ENCODE measurements around the gene CDCA4.

The CDCA4 gene

GRCh38 chr14:105058521-105059034 is 37.7 kb upstream of the CDCA4 start:
- Histone ChIP-seq H3K4me3 (ENCODE audit: low read depth, low read length) (no peak overlapping the region), H3K79me2 (no peaks in the 10 kb centered on the region), H2AFZ (no peak overlapping the region), H3K9ac (no peak overlapping the region), H3K4me2 (ENCODE audit: low read length) (no peak overlapping the region), H3K27me3 (ENCODE audit: control insufficient read depth, insufficient read depth, low read length) (no peaks in the 10 kb centered on the region), H3K27ac (no peak overlapping the region), H3K9me3 (ENCODE audit: control insufficient read depth, low read length) (no peaks in the 10 kb centered on the region), H3K4me1 (no peaks in the 10 kb centered on the region), H3K36me3 (ENCODE audit: control insufficient read depth, insufficient read depth, low read length) (no peaks in the 10 kb centered on the region)
- TF ChIP-seq CTCF (IDR thresholded peaks at IDR 0.05): no peak

- Histone ChIP-seq H3K27ac (no peak overlapping the region), H2AFZ (no peak overlapping the region), H3K36me3 (ENCODE audit: control insufficient read depth, insufficient read depth, low read length) (no peaks in the 10 kb centered on the region), H3K9me3 (ENCODE audit: control insufficient read depth, low read length) (no peaks in the 10 kb centered on the region), H3K4me2 (ENCODE audit: low read length) (no peak overlapping the region), H3K4me1 (no peaks in the 10 kb centered on the region), H3K79me2 (no peaks in the 10 kb centered on the region), H3K4me3 (ENCODE audit: low read depth, low read length) (no peak overlapping the region), H3K27me3 (ENCODE audit: control insufficient read depth, insufficient read depth, low read length) (no peaks in the 10 kb centered on the region), H3K9ac (no peak overlapping the region)
- TF ChIP-seq CTCF (IDR thresholded peaks at IDR 0.05): no peak
Measured at GRCh38 chr14:105056303-105056831, 35.5 kb upstream of the CDCA4 start.

GRCh38 chr14:105055736-105056302 is 34.9 kb upstream of the CDCA4 start:
- Histone ChIP-seq H3K4me3 (ENCODE audit: low read depth, low read length) (no peak overlapping the region), H3K36me3 (ENCODE audit: control insufficient read depth, insufficient read depth, low read length) (no peaks in the 10 kb centered on the region), H3K27ac (no peak overlapping the region), H2AFZ (no peak overlapping the region), H3K79me2 (no peaks in the 10 kb centered on the region), H3K4me2 (ENCODE audit: low read length) (no peak overlapping the region), H3K27me3 (ENCODE audit: control insufficient read depth, insufficient read depth, low read length) (no peaks in the 10 kb centered on the region), H3K4me1 (no peaks in the 10 kb centered on the region), H3K9me3 (ENCODE audit: control insufficient read depth, low read length) (no peaks in the 10 kb centered on the region), H3K9ac (no peak overlapping the region)
- no peak for TF ChIP-seq CTCF (IDR thresholded peaks at IDR 0.05)

- Histone ChIP-seq H3K9me3 (ENCODE audit: control insufficient read depth, low read length) (no peaks in the 10 kb centered on the region), H3K27me3 (ENCODE audit: control insufficient read depth, insufficient read depth, low read length) (no peaks in the 10 kb centered on the region), H3K36me3 (ENCODE audit: control insufficient read depth, insufficient read depth, low read length) (no peaks in the 10 kb centered on the region), H2AFZ (no peak overlapping the region), H3K4me1 (no peaks in the 10 kb centered on the region), H3K79me2 (no peaks in the 10 kb centered on the region), H3K4me2 (ENCODE audit: low read length) (no peak overlapping the region), H3K9ac (no peak overlapping the region), H3K4me3 (ENCODE audit: low read depth, low read length) (no peak overlapping the region), H3K27ac (no peak overlapping the region)
- TF ChIP-seq CTCF (IDR thresholded peaks at IDR 0.05): no peak
Measured at GRCh38 chr14:105055334-105055733, 34.5 kb upstream of the CDCA4 start.

- H3K4me3 ChIP-seq (ENCODE audit: low read depth, low read length): no peak overlapping the region
- no peak for TF ChIP-seq CTCF (IDR thresholded peaks at IDR 0.05)
- H3K79me2 ChIP-seq: no peaks in the 10 kb centered on the region
- no peaks in the 10 kb centered on the region for H3K4me1 ChIP-seq
- no peak overlapping the region for H3K9ac ChIP-seq
- H3K27me3 ChIP-seq (ENCODE audit: control insufficient read depth, insufficient read depth, low read length): no peaks in the 10 kb centered on the region
- no peak overlapping the region for H3K27ac ChIP-seq
- no peak overlapping the region for H3K4me2 ChIP-seq (ENCODE audit: low read length)
- H3K36me3 ChIP-seq (ENCODE audit: control insufficient read depth, insufficient read depth, low read length): no peaks in the 10 kb centered on the region
- H3K9me3 ChIP-seq (ENCODE audit: control insufficient read depth, low read length): no peaks in the 10 kb centered on the region
- H2AFZ ChIP-seq: no peak overlapping the region
Measured at GRCh38 chr14:105053996-105054395, 33.1 kb upstream of the CDCA4 start.

Measured in parathyroid adenoma (tissue), 2 donors.